Osteocyte (in vitro differentiated cells): ENCODE data around the gene EEF2KMT. TPM values are rescaled to one million over a fixed set of nuclear protein-coding genes. Genes with fewer than 3 reads are reported as not detected.

ENCODE experiments used
- DNase-seq: peaks from one replicate; pipeline ENCODE4 v3.0.0; 2021; ENCODE audit warnings: mixed read lengths; ENCODE audit not compliant: unreplicated experiment; ENCODE audit errors: extremely low spot score
- H3K27ac Mint-ChIP-seq: one replicate; pipeline ENCODE4 v1.8.0; 2021; ENCODE audit warnings: mild to moderate bottlenecking, mixed read lengths; ENCODE audit not compliant: unreplicated experiment
- H3K27me3 Mint-ChIP-seq: one replicate; pipeline ENCODE4 v1.8.0; 2021; ENCODE audit warnings: mixed read lengths; ENCODE audit not compliant: unreplicated experiment
- H3K36me3 Mint-ChIP-seq: one replicate; pipeline ENCODE4 v1.8.0; 2021; ENCODE audit warnings: mixed read lengths; ENCODE audit not compliant: unreplicated experiment
- H3K4me1 Mint-ChIP-seq: one replicate; pipeline ENCODE4 v1.8.0; 2021; ENCODE audit warnings: mixed read lengths; ENCODE audit not compliant: unreplicated experiment
- H3K4me3 Mint-ChIP-seq: one replicate; pipeline ENCODE4 v1.8.0; 2021; ENCODE audit warnings: mild to moderate bottlenecking, moderate library complexity, mixed read lengths; ENCODE audit not compliant: unreplicated experiment
- H3K9me3 Mint-ChIP-seq: one replicate; pipeline ENCODE4 v1.8.0; 2021; ENCODE audit warnings: mixed read lengths; ENCODE audit not compliant: unreplicated experiment
- total RNA-seq: library from RNA; stranded (reverse); gene quantifications from 2 replicates; pipeline ENCODE4 v1.2.1, GENCODE V29; 2021
- TF ChIP-seq, protein P1 (sequence below): fragments of 200-600 bp; sonication (generic); IDR thresholded peaks from 2 replicates; pipeline ENCODE4 v1.5.0; 2021; ENCODE audit warnings: antibody characterized with exemption, mild to moderate bottlenecking, moderate library complexity

The EEF2KMT gene
- total RNA-seq, 1 donor from 2014 or later = 9.3 TPM

DNA sequence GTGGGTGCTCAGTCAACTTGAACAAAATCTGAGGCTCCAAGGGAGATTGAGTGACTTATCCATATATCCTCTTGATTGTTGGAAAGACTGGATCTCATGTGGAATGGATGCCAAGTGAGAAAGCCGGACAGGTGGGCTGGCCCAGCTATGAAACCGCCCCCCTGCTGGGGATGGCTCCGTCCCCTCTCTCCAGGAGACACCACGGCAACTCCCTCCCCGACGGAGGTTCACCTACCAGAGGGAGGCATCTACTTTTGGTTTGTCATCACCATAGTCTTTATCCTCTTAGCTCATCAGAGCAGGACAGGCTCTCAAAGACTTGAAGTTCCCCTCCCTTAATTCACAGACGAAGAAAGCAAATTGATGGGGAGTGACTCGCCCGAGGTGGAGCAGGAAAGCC lies 27.7 kb downstream of the EEF2KMT start:
- Mint-ChIP-seq H3K36me3 (peaks cover 2% of the 10 kb centered on the region), H3K9me3 (no peaks in the 10 kb centered on the region), H3K4me3 (no peak overlapping the region), H3K27me3 (peaks cover 18% of the 10 kb centered on the region), H3K4me1 (peaks cover 16% of the 10 kb centered on the region), H3K27ac (no peak overlapping the region)
- DNase-seq = no peak
- TF ChIP-seq, protein P1, sequence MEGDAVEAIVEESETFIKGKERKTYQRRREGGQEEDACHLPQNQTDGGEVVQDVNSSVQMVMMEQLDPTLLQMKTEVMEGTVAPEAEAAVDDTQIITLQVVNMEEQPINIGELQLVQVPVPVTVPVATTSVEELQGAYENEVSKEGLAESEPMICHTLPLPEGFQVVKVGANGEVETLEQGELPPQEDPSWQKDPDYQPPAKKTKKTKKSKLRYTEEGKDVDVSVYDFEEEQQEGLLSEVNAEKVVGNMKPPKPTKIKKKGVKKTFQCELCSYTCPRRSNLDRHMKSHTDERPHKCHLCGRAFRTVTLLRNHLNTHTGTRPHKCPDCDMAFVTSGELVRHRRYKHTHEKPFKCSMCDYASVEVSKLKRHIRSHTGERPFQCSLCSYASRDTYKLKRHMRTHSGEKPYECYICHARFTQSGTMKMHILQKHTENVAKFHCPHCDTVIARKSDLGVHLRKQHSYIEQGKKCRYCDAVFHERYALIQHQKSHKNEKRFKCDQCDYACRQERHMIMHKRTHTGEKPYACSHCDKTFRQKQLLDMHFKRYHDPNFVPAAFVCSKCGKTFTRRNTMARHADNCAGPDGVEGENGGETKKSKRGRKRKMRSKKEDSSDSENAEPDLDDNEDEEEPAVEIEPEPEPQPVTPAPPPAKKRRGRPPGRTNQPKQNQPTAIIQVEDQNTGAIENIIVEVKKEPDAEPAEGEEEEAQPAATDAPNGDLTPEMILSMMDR = no peak

DNA sequence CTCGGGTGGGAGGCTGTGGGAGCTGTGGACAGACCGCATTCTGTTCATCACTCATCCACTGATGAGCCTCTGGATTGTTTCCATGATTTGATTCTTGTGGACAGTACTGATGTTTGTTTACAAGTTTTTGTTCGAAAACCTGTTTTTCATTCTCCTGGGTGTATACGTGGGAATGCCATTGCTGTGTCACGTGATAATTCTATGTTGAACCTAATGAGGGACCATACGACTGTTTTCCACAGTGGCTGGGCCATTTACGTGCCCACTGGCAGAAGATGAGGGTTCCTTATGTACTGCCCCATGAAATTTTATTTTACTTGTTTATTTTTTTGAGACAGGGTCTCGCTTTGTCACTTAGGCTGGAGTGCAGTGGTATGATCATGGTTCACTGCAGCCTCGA lies 28.5 kb downstream of the EEF2KMT start:
- Mint-ChIP-seq H3K9me3 (no peaks in the 10 kb centered on the region), H3K27ac (no peak overlapping the region), H3K4me1 (peaks cover 16% of the 10 kb centered on the region), H3K4me3 (no peak overlapping the region), H3K36me3 (no peaks in the 10 kb centered on the region), H3K27me3 (peaks cover 22% of the 10 kb centered on the region)
- TF ChIP-seq, protein P1 = no peak
- no peak for DNase-seq

DNA sequence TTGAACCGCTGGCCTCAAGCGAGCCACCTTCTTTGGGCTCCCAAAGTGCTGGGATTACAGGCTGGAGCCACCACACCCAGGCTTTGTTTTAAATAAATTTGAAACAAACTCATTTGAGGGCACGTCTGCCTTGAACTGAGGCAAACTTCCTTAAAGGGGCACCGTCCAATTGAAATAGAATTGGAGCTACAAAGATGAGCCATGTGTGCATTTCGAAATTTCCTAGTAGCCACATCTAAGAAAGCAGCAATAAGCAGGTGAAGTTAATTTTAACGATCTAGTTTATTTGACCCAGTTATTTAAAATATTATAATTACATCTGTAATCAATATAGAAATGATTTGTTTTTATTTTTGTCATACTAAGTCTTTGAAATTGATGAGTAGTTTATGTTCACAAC lies 31.1 kb downstream of the EEF2KMT start:
- Mint-ChIP-seq H3K36me3 (no peaks in the 10 kb centered on the region), H3K27ac (no peak overlapping the region)
- no peak for DNase-seq

DNA sequence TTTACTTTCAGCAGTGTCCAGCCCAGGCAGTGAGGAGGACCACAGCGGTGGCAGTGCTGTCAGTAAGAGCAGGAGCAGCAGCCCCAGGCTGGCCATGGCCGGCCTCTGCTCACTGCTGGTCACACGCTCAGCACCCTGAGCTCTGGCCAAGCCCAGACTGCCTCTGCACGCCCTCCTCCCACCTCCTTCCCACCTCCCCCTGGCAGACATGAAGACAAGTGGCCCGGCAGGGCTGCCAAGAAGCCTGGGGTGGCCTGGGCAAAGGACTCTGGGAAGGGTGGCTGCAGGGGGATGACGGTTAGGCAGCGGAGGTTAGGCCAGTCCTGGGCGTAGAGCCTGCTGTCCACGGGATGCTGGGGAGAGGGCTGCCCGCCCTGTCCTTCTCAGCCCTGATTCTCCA lies 31.8 kb downstream of the EEF2KMT start, which contains the start of gene C16orf89:
Gene C16orf89 (minus strand): TSS at position 144 of the 400 bp plus-strand sequence. CDS start 48 bp downstream, at position 96.
- peaks cover 39% of the 10 kb centered on the region for H3K27me3 Mint-ChIP-seq
- H3K36me3 Mint-ChIP-seq = no peaks in the 10 kb centered on the region
- no peaks in the 10 kb centered on the region for H3K4me1 Mint-ChIP-seq
- no peak for DNase-seq
- no peak within 1 kb of the TSS for H3K4me3 Mint-ChIP-seq
- H3K27ac Mint-ChIP-seq = no peak within 1 kb of the TSS
- TF ChIP-seq, protein P1 = no peak
- no peaks in the 10 kb centered on the region for H3K9me3 Mint-ChIP-seq

More for the DNA sequence above, 31.1 kb downstream of the EEF2KMT start:
- Mint-ChIP-seq H3K27me3 (peaks cover 39% of the 10 kb centered on the region), H3K4me3 (no peak overlapping the region), H3K9me3 (no peaks in the 10 kb centered on the region), H3K4me1 (peaks cover 5% of the 10 kb centered on the region)
- TF ChIP-seq, protein P1 = no peak

DNA sequence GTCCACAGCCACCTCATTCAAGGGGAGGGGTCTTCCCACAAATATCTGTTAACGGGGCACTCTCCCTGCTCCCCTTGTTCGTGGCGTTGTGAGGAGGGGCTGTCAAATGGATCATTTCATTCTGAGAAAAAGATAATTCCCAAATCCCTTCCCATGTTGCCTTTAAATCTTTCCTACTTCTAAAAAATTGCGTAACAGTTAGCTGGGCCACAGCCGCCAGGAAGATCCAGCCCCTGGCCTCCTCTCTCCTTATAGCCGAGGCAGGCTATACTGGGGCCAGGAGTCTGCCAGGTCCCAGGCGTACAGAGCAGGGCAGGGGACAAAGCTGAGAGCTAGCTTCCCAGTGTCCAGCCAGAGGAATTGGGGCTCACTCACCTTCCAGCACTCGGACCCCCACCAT lies 32.3 kb downstream of the EEF2KMT start:
- Mint-ChIP-seq H3K4me1 (no peaks in the 10 kb centered on the region), H3K27me3 (peaks cover 39% of the 10 kb centered on the region), H3K4me3 (no peak overlapping the region), H3K36me3 (no peaks in the 10 kb centered on the region), H3K9me3 (no peaks in the 10 kb centered on the region), H3K27ac (no peak overlapping the region)
- TF ChIP-seq, protein P1 = no peak
- DNase-seq = no peak
